GM18520 (cell line): Measurements from ENCODE around the gene BLTP3A.

Source experiments
- ATAC-seq: cut with Tn5 transposase; IDR thresholded peaks from one replicate; pipeline ENCODE4 v1.9.1; 2021; ENCODE audit not compliant: unreplicated experiment

BLTP3A gene

GRCh38 chr6:34819571-34820480, 27.9 kb downstream of the BLTP3A start:
- ATAC-seq, result no peak

- no peak for ATAC-seq
These were observed 37.3 kb downstream of the BLTP3A start for GRCh38 chr6:34829137-34829536.

GRCh38 chr6:34832942-34833341, 41.1 kb downstream of the BLTP3A start:
- no peak for ATAC-seq

GRCh38 chr6:34834789-34835518, 43.1 kb downstream of the BLTP3A start:
- no peak for ATAC-seq

- no peak for ATAC-seq
These were observed 44.1 kb downstream of the BLTP3A start for GRCh38 chr6:34836008-34836407.

- no peak for ATAC-seq
These were observed 44.6 kb downstream of the BLTP3A start for GRCh38 chr6:34836451-34836850.

GRCh38 chr6:34837528-34837927, 45.6 kb downstream of the BLTP3A start:
- no peak for ATAC-seq

- ATAC-seq, result no peak
These were observed 47.9 kb downstream of the BLTP3A start for GRCh38 chr6:34839666-34840352.
